GM23338 (cell line): ENCODE results near the gene PPME1. TPM values are rescaled to one million over a fixed set of nuclear protein-coding genes. Genes with fewer than 3 reads are reported as not detected.

Source experiments
- ATAC-seq: fragments of 200-7000 bp; cut with Tn5 transposase; 3 replicates; pipeline ENCODE4 v1.9.1; 2020
- DNase-seq: peaks from one replicate; pipeline ENCODE4 v3.0.0-alpha.2; 2015; ENCODE audit warnings: low spot score
- H2AFZ ChIP-seq: fragments of 200-600 bp; sonication (generic); 2 replicates; pipeline ENCODE4 v1.8.0; 2016; ENCODE audit warnings: antibody characterized with exemption, mild to moderate bottlenecking, moderate library complexity
- H3F3A ChIP-seq: fragments of 200-600 bp; sonication (generic); replicated peaks from 2 replicates; pipeline ENCODE4 v1.8.0; 2017; ENCODE audit warnings: antibody characterized with exemption, mixed run types, low read depth
- H3K27ac ChIP-seq: fragments of 200-600 bp; sonication (generic); 2 replicates; pipeline ENCODE4 v1.6.1; 2016; ENCODE audit warnings: low read depth
- H3K27me3 ChIP-seq: fragments of 200-600 bp; sonication (generic); 2 replicates; pipeline ENCODE4 v1.8.0; 2016; ENCODE audit warnings: mild to moderate bottlenecking, mixed run types, moderate library complexity; ENCODE audit not compliant: insufficient read depth
- H3K36me3 ChIP-seq: fragments of 200-600 bp; sonication (generic); 2 replicates; pipeline ENCODE4 v1.8.0; 2016; ENCODE audit warnings: mild to moderate bottlenecking; ENCODE audit not compliant: insufficient read depth
- H3K4me1 ChIP-seq: fragments of 200-600 bp; sonication (generic); 2 replicates; pipeline ENCODE4 v1.8.0; 2016; ENCODE audit warnings: mild to moderate bottlenecking, moderate library complexity; ENCODE audit not compliant: insufficient read depth
- H3K4me2 ChIP-seq: fragments of 200-600 bp; sonication (generic); 2 replicates; pipeline ENCODE4 v1.7.1; 2017; ENCODE audit warnings: mixed run types
- H3K4me3 ChIP-seq: fragments of 200-600 bp; sonication (generic); 2 replicates; pipeline ENCODE4 v1.6.1; 2016; ENCODE audit warnings: mixed run types
- H3K79me2 ChIP-seq: fragments of 200-600 bp; sonication (generic); replicated peaks from 2 replicates; pipeline ENCODE4 v1.8.0; 2017; ENCODE audit warnings: mild to moderate bottlenecking; ENCODE audit not compliant: insufficient read depth
- H3K9me2 ChIP-seq: fragments of 200-600 bp; sonication (generic); 2 replicates; pipeline ENCODE4 v1.8.0; 2017; ENCODE audit not compliant: insufficient read depth
- H4K20me1 ChIP-seq: fragments of 200-600 bp; sonication (generic); replicated peaks from 2 replicates; pipeline ENCODE4 v1.8.0; 2017; ENCODE audit warnings: mild to moderate bottlenecking; ENCODE audit not compliant: insufficient read depth
- H3K27ac Mint-ChIP-seq: 2 replicates; pipeline ENCODE4 v1.8.0; 2020; ENCODE audit warnings: inconsistent platforms, mild to moderate bottlenecking, moderate library complexity, mixed read lengths
- H3K27me3 Mint-ChIP-seq: 3 replicates; pipeline ENCODE4 v1.8.0; 2022; ENCODE audit warnings: low read depth, mild to moderate bottlenecking, moderate library complexity, mixed read lengths, inconsistent platforms; ENCODE audit not compliant: insufficient read depth, poor library complexity
- H3K36me3 Mint-ChIP-seq: 3 replicates; pipeline ENCODE4 v1.8.0; 2021; ENCODE audit warnings: low read depth, mild to moderate bottlenecking, inconsistent platforms, moderate library complexity, mixed read lengths
- H3K4me1 Mint-ChIP-seq: 3 replicates; pipeline ENCODE4 v1.8.0; 2020; ENCODE audit warnings: mild to moderate bottlenecking, inconsistent platforms, mixed read lengths
- H3K4me3 Mint-ChIP-seq: 3 replicates; pipeline ENCODE4 v1.8.0; 2021; ENCODE audit warnings: moderate library complexity, mild to moderate bottlenecking, inconsistent platforms, mixed read lengths
- H3K9me3 Mint-ChIP-seq: 3 replicates; pipeline ENCODE4 v1.8.0; 2020; ENCODE audit warnings: moderate library complexity, mild to moderate bottlenecking, inconsistent platforms, mixed read lengths
- EZH2 ChIP-seq: fragments of 200-600 bp; sonication (generic); IDR thresholded peaks from one replicate; pipeline ENCODE4 v1.8.0; 2017; ENCODE audit warnings: antibody characterized with exemption, mild to moderate bottlenecking, low read depth; ENCODE audit not compliant: unreplicated experiment
- NANOG ChIP-seq: IDR thresholded peaks from 2 replicates; pipeline ENCODE4 v1.6.1; 2016; ENCODE audit warnings: antibody characterized with exemption, borderline replicate concordance
- POLR2AphosphoS5 ChIP-seq: IDR thresholded peaks from 2 replicates; pipeline ENCODE4 v1.6.1; 2016; ENCODE audit warnings: antibody characterized with exemption, low read depth
- polyA plus RNA-seq: library from polyadenylated mRNA; unstranded; fragments of >200 nt; fragmentation: Nextera tagmentation; extraction: Ambion mirVana; gene quantifications from 2 replicates; pipeline ENCODE4 v1.2.1, GENCODE V29; 2016
- total RNA-seq: library from RNA; depleted of rRNA; stranded (reverse); fragments of >200 nt; shearing (Covaris generic); gene quantifications from 2 replicates; pipeline ENCODE4 v1.2.3, GENCODE V29; 2014
- TF ChIP-seq, protein P1 (sequence below), 2 experiments: fragments of 200-600 bp in 1 of 2; sonication (generic) in 1 of 2; conservative IDR thresholded peaks; 2 replicates each; pipeline versions ENCODE4 v1.5.1 to v1.6.1; 2016 to 2017; ENCODE audit warnings: antibody characterized with exemption in 2 of 2, low read depth in 2 of 2, mild to moderate bottlenecking in 2 of 2, moderate library complexity in 1 of 2
- TF ChIP-seq, protein P2 (sequence below): IDR thresholded peaks from one replicate; pipeline ENCODE4 v1.6.1; 2018; ENCODE audit warnings: antibody characterized with exemption; ENCODE audit not compliant: unreplicated experiment
- TF ChIP-seq, protein P3 (sequence below): fragments of 250-450 bp; sonication (Bioruptor Pico); IDR thresholded peaks from 2 replicates; pipeline ENCODE4 v1.5.0; 2020; ENCODE audit warnings: mild to moderate bottlenecking, moderate library complexity

Gene PPME1
- total and polyA plus RNA-seq, 2 experiments from 2014 or later: 32.1 to 37.2 TPM

DNA sequence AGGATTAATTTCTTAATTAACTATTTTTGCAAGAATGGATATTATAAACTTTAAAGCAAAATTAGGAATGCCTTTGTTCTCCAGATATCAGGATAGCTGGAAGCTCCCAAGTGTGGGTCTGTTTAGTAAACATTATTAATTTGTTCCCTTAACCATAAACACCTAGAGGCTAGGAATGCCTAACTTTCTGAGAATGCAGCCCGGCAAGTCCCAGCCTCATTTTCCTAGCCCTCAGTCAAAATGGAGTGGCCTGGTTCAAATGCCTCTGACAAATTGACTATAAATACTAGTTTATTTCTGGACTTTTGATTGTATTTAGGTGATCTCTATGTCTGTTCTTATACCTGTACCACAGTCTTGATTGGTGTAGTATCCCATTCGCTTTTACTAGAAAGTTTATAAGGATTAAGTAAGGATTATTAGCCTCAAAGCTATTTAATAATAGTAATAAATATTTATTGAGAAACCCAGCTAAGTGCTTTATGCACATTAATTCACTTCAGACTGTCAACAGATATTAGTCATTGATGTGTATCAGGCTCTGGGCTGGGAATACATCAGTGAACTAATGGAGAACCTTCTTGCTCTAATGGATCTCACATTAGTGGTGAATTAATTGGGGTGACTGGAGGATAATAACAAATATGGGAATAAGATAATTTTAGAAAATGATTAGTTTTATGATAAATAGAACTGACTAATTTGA, 25.8 kb downstream of the PPME1 start (continued):
- TF ChIP-seq, protein P1, sequence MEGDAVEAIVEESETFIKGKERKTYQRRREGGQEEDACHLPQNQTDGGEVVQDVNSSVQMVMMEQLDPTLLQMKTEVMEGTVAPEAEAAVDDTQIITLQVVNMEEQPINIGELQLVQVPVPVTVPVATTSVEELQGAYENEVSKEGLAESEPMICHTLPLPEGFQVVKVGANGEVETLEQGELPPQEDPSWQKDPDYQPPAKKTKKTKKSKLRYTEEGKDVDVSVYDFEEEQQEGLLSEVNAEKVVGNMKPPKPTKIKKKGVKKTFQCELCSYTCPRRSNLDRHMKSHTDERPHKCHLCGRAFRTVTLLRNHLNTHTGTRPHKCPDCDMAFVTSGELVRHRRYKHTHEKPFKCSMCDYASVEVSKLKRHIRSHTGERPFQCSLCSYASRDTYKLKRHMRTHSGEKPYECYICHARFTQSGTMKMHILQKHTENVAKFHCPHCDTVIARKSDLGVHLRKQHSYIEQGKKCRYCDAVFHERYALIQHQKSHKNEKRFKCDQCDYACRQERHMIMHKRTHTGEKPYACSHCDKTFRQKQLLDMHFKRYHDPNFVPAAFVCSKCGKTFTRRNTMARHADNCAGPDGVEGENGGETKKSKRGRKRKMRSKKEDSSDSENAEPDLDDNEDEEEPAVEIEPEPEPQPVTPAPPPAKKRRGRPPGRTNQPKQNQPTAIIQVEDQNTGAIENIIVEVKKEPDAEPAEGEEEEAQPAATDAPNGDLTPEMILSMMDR (conservative IDR thresholded peaks at IDR 0.05; ENCODE audit: low read depth in 2 of 2): no peak
- TF ChIP-seq POLR2AphosphoS5 (no peak), EZH2 (no peak)
- TF ChIP-seq, protein P2, sequence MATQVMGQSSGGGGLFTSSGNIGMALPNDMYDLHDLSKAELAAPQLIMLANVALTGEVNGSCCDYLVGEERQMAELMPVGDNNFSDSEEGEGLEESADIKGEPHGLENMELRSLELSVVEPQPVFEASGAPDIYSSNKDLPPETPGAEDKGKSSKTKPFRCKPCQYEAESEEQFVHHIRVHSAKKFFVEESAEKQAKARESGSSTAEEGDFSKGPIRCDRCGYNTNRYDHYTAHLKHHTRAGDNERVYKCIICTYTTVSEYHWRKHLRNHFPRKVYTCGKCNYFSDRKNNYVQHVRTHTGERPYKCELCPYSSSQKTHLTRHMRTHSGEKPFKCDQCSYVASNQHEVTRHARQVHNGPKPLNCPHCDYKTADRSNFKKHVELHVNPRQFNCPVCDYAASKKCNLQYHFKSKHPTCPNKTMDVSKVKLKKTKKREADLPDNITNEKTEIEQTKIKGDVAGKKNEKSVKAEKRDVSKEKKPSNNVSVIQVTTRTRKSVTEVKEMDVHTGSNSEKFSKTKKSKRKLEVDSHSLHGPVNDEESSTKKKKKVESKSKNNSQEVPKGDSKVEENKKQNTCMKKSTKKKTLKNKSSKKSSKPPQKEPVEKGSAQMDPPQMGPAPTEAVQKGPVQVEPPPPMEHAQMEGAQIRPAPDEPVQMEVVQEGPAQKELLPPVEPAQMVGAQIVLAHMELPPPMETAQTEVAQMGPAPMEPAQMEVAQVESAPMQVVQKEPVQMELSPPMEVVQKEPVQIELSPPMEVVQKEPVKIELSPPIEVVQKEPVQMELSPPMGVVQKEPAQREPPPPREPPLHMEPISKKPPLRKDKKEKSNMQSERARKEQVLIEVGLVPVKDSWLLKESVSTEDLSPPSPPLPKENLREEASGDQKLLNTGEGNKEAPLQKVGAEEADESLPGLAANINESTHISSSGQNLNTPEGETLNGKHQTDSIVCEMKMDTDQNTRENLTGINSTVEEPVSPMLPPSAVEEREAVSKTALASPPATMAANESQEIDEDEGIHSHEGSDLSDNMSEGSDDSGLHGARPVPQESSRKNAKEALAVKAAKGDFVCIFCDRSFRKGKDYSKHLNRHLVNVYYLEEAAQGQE: no peak

DNA sequence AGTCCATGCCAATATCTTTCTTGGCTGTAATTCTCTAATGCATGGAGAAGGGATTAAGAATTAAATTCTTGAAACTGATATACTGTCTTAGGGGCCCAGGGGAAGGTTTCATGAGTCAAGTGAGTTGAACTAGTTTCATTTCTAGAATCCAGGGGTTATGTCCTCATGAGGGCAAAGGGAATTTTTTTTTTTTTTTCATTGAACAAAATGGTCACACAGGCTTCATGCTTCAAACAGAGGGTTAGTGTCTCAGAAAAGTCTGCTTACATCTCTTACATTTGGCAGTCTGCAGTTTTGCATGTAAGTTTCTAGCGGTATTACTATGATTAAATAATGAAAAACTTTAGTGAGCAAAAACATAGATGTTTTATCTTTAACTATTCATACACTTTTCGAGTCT, 32.9 kb downstream of the PPME1 start:
- no peaks in the 10 kb centered on the region for H3K36me3 ChIP-seq
- H3K27ac Mint-ChIP-seq: no peak overlapping the region
- DNase-seq: no peak
- H2AFZ ChIP-seq: no peak overlapping the region
- 0 out of 2 replicates have a peak, but pooled peaks cover 3% of the 10 kb centered on the region for H4K20me1 ChIP-seq
- H3K27ac ChIP-seq: no peak overlapping the region
- H3K36me3 Mint-ChIP-seq: peaks cover 3% of the 10 kb centered on the region; the same call in 1 of the 3 replicates
- no peaks in the 10 kb centered on the region for H3K9me3 Mint-ChIP-seq
- no peaks in the 10 kb centered on the region for H3K9me2 ChIP-seq
- H3K4me3 Mint-ChIP-seq: no peak overlapping the region
- H3K27me3 Mint-ChIP-seq: no peaks in the 10 kb centered on the region
- no peaks in the 10 kb centered on the region for H3F3A ChIP-seq
- 0 out of 2 replicates have a peak, but pooled peaks cover 7% of the 10 kb centered on the region for H3K79me2 ChIP-seq
- no peak overlapping the region for H3K4me3 ChIP-seq
- no peaks in the 10 kb centered on the region for H3K4me1 Mint-ChIP-seq
- H3K4me1 ChIP-seq: no peaks in the 10 kb centered on the region
- no peaks in the 10 kb centered on the region for H3K27me3 ChIP-seq
- no peak overlapping the region for H3K4me2 ChIP-seq
- ATAC-seq: no peak
- TF ChIP-seq NANOG: no peak
- TF ChIP-seq, protein P3, sequence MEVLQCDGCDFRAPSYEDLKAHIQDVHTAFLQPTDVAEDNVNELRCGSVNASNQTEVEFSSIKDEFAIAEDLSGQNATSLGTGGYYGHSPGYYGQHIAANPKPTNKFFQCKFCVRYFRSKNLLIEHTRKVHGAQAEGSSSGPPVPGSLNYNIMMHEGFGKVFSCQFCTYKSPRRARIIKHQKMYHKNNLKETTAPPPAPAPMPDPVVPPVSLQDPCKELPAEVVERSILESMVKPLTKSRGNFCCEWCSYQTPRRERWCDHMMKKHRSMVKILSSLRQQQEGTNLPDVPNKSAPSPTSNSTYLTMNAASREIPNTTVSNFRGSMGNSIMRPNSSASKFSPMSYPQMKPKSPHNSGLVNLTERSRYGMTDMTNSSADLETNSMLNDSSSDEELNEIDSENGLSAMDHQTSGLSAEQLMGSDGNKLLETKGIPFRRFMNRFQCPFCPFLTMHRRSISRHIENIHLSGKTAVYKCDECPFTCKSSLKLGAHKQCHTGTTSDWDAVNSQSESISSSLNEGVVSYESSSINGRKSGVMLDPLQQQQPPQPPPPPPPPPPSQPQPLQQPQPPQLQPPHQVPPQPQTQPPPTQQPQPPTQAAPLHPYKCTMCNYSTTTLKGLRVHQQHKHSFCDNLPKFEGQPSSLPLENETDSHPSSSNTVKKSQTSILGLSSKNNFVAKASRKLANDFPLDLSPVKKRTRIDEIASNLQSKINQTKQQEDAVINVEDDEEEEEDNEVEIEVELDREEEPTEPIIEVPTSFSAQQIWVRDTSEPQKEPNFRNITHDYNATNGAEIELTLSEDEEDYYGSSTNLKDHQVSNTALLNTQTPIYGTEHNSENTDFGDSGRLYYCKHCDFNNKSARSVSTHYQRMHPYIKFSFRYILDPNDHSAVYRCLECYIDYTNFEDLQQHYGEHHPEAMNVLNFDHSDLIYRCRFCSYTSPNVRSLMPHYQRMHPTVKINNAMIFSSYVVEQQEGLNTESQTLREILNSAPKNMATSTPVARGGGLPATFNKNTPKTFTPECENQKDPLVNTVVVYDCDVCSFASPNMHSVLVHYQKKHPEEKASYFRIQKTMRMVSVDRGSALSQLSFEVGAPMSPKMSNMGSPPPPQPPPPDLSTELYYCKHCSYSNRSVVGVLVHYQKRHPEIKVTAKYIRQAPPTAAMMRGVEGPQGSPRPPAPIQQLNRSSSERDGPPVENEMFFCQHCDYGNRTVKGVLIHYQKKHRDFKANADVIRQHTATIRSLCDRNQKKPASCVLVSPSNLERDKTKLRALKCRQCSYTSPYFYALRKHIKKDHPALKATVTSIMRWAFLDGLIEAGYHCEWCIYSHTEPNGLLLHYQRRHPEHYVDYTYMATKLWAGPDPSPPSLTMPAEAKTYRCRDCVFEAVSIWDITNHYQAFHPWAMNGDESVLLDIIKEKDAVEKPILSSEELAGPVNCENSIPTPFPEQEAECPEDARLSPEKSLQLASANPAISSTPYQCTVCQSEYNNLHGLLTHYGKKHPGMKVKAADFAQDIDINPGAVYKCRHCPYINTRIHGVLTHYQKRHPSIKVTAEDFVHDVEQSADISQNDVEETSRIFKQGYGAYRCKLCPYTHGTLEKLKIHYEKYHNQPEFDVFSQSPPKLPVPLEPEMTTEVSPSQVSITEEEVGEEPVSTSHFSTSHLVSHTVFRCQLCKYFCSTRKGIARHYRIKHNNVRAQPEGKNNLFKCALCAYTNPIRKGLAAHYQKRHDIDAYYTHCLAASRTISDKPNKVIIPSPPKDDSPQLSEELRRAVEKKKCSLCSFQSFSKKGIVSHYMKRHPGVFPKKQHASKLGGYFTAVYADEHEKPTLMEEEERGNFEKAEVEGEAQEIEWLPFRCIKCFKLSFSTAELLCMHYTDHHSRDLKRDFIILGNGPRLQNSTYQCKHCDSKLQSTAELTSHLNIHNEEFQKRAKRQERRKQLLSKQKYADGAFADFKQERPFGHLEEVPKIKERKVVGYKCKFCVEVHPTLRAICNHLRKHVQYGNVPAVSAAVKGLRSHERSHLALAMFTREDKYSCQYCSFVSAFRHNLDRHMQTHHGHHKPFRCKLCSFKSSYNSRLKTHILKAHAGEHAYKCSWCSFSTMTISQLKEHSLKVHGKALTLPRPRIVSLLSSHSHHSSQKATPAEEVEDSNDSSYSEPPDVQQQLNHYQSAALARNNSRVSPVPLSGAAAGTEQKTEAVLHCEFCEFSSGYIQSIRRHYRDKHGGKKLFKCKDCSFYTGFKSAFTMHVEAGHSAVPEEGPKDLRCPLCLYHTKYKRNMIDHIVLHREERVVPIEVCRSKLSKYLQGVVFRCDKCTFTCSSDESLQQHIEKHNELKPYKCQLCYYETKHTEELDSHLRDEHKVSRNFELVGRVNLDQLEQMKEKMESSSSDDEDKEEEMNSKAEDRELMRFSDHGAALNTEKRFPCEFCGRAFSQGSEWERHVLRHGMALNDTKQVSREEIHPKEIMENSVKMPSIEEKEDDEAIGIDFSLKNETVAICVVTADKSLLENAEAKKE: no peak
- TF ChIP-seq, protein P2: no peak
